ENCODE measurements around the gene GFRA1.

DNA sequence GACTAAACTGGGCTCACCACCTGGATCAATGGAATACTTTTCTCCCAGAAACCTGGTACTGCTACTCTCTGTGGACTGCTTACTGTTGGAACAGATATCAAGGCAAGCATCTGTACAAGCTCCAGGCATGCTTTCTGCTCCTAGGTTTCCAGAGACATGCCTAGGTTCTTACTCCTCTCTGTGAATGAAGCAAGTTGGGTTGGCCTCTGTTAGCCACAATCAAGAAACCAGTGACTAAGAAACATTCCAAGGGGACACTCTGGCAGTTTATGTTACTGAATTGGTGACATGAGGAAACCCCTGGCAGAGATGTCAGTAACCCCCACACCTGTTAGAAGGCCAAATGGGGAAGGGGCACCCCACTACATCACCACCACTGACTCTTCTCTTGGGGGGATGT, 121.9 kb downstream of the GFRA1 start:
- TF ChIP-seq, protein P1, sequence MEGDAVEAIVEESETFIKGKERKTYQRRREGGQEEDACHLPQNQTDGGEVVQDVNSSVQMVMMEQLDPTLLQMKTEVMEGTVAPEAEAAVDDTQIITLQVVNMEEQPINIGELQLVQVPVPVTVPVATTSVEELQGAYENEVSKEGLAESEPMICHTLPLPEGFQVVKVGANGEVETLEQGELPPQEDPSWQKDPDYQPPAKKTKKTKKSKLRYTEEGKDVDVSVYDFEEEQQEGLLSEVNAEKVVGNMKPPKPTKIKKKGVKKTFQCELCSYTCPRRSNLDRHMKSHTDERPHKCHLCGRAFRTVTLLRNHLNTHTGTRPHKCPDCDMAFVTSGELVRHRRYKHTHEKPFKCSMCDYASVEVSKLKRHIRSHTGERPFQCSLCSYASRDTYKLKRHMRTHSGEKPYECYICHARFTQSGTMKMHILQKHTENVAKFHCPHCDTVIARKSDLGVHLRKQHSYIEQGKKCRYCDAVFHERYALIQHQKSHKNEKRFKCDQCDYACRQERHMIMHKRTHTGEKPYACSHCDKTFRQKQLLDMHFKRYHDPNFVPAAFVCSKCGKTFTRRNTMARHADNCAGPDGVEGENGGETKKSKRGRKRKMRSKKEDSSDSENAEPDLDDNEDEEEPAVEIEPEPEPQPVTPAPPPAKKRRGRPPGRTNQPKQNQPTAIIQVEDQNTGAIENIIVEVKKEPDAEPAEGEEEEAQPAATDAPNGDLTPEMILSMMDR (IDR thresholded peaks at IDR 0.05; ENCODE audit: poor library complexity) = no peak
- TF ChIP-seq EZH2phosphoT487 (IDR thresholded peaks at IDR 0.05; ENCODE audit: low read depth, severe bottlenecking, unreplicated experiment) = no peak

Measured in hepatocyte (in vitro differentiated cells).